GM12873 (cell line): ENCODE results near the gene SGIP1.

Experiments
- CTCF ChIP-seq: IDR thresholded peaks from 2 replicates; pipeline ENCODE4 v1.5.1; 2012; ENCODE audit warnings: low read depth, mild to moderate bottlenecking, moderate library complexity, low read length, control low read depth; ENCODE audit not compliant: insufficient read depth; ENCODE audit errors: missing control alignments

SGIP1 gene

GRCh38 chr1:66533804-66534740, at the start of gene SGIP1:
Gene SGIP1 (plus strand): TSS chr1:66534153. CDS start chr1:66534359, 206 bp downstream.
- TF ChIP-seq CTCF, result no peak

GRCh38 chr1:66489151-66489550, 44.8 kb upstream of the SGIP1 start:
- no peak for TF ChIP-seq CTCF

GRCh38 chr1:66489972-66490601, 43.9 kb upstream of the SGIP1 start:
- TF ChIP-seq CTCF, result no peak

- no peak for TF ChIP-seq CTCF
Measured at GRCh38 chr1:66490816-66491215, 43.1 kb upstream of the SGIP1 start.

GRCh38 chr1:66492424-66492823, 41.5 kb upstream of the SGIP1 start:
- no peak for TF ChIP-seq CTCF

- TF ChIP-seq CTCF, result no peak
Measured at GRCh38 chr1:66493731-66494130, 40.2 kb upstream of the SGIP1 start.

- TF ChIP-seq CTCF, result no peak
Measured at GRCh38 chr1:66494482-66494881, 39.5 kb upstream of the SGIP1 start.
